WTC11 (cell line): ENCODE results near the gene NPTX1. TPM values are rescaled to one million over a fixed set of nuclear protein-coding genes. Genes with fewer than 3 reads are reported as not detected.

ENCODE experiments used
- ATAC-seq: fragments of 200-7000 bp; cut with Tn5 transposase; 2 replicates; pipeline ENCODE4 v1.10.0; 2021; ENCODE audit warnings: mild to moderate bottlenecking, moderate library complexity
- CTCF ChIA-PET: fragments of 300-600 bp; sonication (Branson Sonifier 250); formaldehyde crosslinking; loops from one replicate; lab custom pipeline; 2021; ENCODE audit warnings: antibody characterized with exemption; lab: Charles Lee
- POLR2A ChIA-PET: fragments of 350-600 bp; sonication (Branson Sonifier 250); formaldehyde crosslinking; loops from one replicate; lab custom pipeline; 2021; ENCODE audit warnings: antibody characterized with exemption; lab: Charles Lee
- DNase-seq: peaks from one replicate; pipeline ENCODE4 v3.0.0; 2021; ENCODE audit warnings: low spot score
- H3K27ac Mint-ChIP-seq: 2 replicates; pipeline ENCODE4 v1.8.0; 2021; ENCODE audit warnings: mixed read lengths
- H3K27me3 Mint-ChIP-seq: 2 replicates; pipeline ENCODE4 v1.8.0; 2021; ENCODE audit warnings: low read depth, mild to moderate bottlenecking, moderate library complexity, mixed read lengths
- H3K36me3 Mint-ChIP-seq: 2 replicates; pipeline ENCODE4 v1.8.0; 2021; ENCODE audit warnings: mixed read lengths
- H3K4me1 Mint-ChIP-seq: 2 replicates; pipeline ENCODE4 v1.8.0; 2022; ENCODE audit warnings: mixed read lengths
- H3K4me3 Mint-ChIP-seq: 2 replicates; pipeline ENCODE4 v1.8.0; 2021; ENCODE audit warnings: mild to moderate bottlenecking, moderate library complexity, mixed read lengths
- H3K9me3 Mint-ChIP-seq: 2 replicates; pipeline ENCODE4 v1.8.0; 2021; ENCODE audit warnings: mixed read lengths
- ATF1 ChIP-seq: sonication (generic); formaldehyde crosslinking; IDR thresholded peaks from 2 replicates; pipeline ENCODE4 v1.8.1; 2023; ENCODE audit warnings: mild to moderate bottlenecking, moderate library complexity, missing genetic modification reagents
- CTCF ChIP-seq: fragments of 200-600 bp; IDR thresholded peaks from 2 replicates; pipeline ENCODE4 v1.8.0; 2022; ENCODE audit warnings: antibody characterized with exemption
- E2F4 ChIP-seq: sonication (generic); formaldehyde crosslinking; IDR thresholded peaks from 2 replicates; pipeline ENCODE4 v1.8.1; 2022; ENCODE audit warnings: low read depth, mild to moderate bottlenecking, moderate library complexity, missing genetic modification reagents, borderline replicate concordance
- GTF2I ChIP-seq: fragments of 250-450 bp; sonication (Bioruptor Pico); conservative IDR thresholded peaks from 2 replicates; pipeline ENCODE4 v1.4.0; 2021; ENCODE audit warnings: mild to moderate bottlenecking
- NFE2L1 ChIP-seq: sonication (generic); formaldehyde crosslinking; IDR thresholded peaks from 2 replicates; pipeline ENCODE4 v1.8.1; 2023; ENCODE audit warnings: missing genetic modification reagents
- NR1H2 ChIP-seq: sonication (generic); formaldehyde crosslinking; IDR thresholded peaks from 2 replicates; pipeline ENCODE4 v1.9.0; 2021; ENCODE audit warnings: mild to moderate bottlenecking, moderate library complexity, missing genetic modification reagents
- NR3C1 ChIP-seq: sonication (generic); formaldehyde crosslinking; conservative IDR thresholded peaks from 2 replicates; pipeline ENCODE4 v1.8.1; 2023; ENCODE audit warnings: low read depth, mild to moderate bottlenecking, missing genetic modification reagents
- PREB ChIP-seq: sonication (generic); formaldehyde crosslinking; IDR thresholded peaks from 2 replicates; pipeline ENCODE4 v1.8.1; 2022; ENCODE audit warnings: mild to moderate bottlenecking, missing genetic modification reagents, moderate library complexity, borderline replicate concordance
- SMAD3 ChIP-seq: sonication (generic); formaldehyde crosslinking; IDR thresholded peaks from 2 replicates; pipeline ENCODE4 v1.8.0; 2022; ENCODE audit warnings: missing genetic modification reagents, mild to moderate bottlenecking, borderline replicate concordance
- total RNA-seq: library from RNA; stranded (reverse); gene quantifications from 3 replicates; pipeline ENCODE4 v1.2.3, GENCODE V29; 2021
- TF ChIP-seq, protein P1 (sequence below): sonication (generic); formaldehyde crosslinking; IDR thresholded peaks from 2 replicates; pipeline ENCODE4 v1.8.0; 2023; ENCODE audit warnings: missing genetic modification reagents, mild to moderate bottlenecking, borderline replicate concordance
- TF ChIP-seq, protein P2 (sequence below): sonication (generic); formaldehyde crosslinking; IDR thresholded peaks from 2 replicates; pipeline ENCODE4 v1.8.0; 2022; ENCODE audit warnings: mild to moderate bottlenecking, missing genetic modification reagents
- TF ChIP-seq, protein P3 (sequence below): sonication (generic); formaldehyde crosslinking; IDR thresholded peaks from 2 replicates; pipeline ENCODE4 v1.8.0; 2022; ENCODE audit warnings: mild to moderate bottlenecking, missing genetic modification reagents

NPTX1 gene
- total RNA-seq, 1 experiment from 2014 or later = 15.1 TPM

DNA sequence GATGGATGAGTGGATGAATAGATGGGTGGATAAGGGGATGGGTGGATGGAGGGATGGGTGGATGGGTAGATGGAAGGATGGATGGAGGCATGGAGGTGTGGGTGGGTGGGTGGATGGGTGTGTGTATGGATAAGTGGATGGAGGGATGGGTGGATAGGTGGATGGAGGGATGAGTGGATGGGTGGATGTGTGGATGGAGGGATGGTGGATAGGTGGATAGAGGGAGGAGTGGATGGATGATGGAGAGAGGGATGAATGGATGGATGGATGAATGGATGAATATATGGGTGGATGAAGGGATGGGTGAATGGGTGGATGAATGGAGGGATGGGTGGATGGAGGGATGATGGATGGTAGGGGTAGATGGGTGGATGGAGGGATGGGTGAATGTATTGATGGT is 27.5 kb upstream of the NPTX1 start:
- CTCF ChIA-PET = no interaction called here
- no peak overlapping the region for H3K27ac Mint-ChIP-seq
- POLR2A ChIA-PET = no interaction called here
- H3K9me3 Mint-ChIP-seq = no peaks in the 10 kb centered on the region
- TF ChIP-seq, protein P1, sequence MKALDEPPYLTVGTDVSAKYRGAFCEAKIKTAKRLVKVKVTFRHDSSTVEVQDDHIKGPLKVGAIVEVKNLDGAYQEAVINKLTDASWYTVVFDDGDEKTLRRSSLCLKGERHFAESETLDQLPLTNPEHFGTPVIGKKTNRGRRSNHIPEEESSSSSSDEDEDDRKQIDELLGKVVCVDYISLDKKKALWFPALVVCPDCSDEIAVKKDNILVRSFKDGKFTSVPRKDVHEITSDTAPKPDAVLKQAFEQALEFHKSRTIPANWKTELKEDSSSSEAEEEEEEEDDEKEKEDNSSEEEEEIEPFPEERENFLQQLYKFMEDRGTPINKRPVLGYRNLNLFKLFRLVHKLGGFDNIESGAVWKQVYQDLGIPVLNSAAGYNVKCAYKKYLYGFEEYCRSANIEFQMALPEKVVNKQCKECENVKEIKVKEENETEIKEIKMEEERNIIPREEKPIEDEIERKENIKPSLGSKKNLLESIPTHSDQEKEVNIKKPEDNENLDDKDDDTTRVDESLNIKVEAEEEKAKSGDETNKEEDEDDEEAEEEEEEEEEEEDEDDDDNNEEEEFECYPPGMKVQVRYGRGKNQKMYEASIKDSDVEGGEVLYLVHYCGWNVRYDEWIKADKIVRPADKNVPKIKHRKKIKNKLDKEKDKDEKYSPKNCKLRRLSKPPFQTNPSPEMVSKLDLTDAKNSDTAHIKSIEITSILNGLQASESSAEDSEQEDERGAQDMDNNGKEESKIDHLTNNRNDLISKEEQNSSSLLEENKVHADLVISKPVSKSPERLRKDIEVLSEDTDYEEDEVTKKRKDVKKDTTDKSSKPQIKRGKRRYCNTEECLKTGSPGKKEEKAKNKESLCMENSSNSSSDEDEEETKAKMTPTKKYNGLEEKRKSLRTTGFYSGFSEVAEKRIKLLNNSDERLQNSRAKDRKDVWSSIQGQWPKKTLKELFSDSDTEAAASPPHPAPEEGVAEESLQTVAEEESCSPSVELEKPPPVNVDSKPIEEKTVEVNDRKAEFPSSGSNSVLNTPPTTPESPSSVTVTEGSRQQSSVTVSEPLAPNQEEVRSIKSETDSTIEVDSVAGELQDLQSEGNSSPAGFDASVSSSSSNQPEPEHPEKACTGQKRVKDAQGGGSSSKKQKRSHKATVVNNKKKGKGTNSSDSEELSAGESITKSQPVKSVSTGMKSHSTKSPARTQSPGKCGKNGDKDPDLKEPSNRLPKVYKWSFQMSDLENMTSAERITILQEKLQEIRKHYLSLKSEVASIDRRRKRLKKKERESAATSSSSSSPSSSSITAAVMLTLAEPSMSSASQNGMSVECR (CRISPR knock-in tag) = no peak
- TF ChIP-seq PREB (CRISPR knock-in tag) (no peak), CTCF (no peak), NR3C1 (CRISPR knock-in tag) (no peak), ATF1 (CRISPR knock-in tag) (no peak), NR1H2 (CRISPR knock-in tag) (no peak)
- TF ChIP-seq, protein P2, sequence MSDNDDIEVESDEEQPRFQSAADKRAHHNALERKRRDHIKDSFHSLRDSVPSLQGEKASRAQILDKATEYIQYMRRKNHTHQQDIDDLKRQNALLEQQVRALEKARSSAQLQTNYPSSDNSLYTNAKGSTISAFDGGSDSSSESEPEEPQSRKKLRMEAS (CRISPR knock-in tag) = no peak
- H3K36me3 Mint-ChIP-seq = no peaks in the 10 kb centered on the region
- no peak overlapping the region for H3K4me3 Mint-ChIP-seq
- no peak for DNase-seq
- no peak for ATAC-seq
- peaks cover 4% of the 10 kb centered on the region for H3K4me1 Mint-ChIP-seq
- no peaks in the 10 kb centered on the region for H3K27me3 Mint-ChIP-seq

GRCh38 chr17:80503031-80503430 is 26.6 kb upstream of the NPTX1 start:
- TF ChIP-seq E2F4 (CRISPR knock-in tag) (no peak), SMAD3 (CRISPR knock-in tag) (no peak), GTF2I (CRISPR knock-in tag) (no peak), NFE2L1 (CRISPR knock-in tag) (no peak)
- TF ChIP-seq, protein P3, sequence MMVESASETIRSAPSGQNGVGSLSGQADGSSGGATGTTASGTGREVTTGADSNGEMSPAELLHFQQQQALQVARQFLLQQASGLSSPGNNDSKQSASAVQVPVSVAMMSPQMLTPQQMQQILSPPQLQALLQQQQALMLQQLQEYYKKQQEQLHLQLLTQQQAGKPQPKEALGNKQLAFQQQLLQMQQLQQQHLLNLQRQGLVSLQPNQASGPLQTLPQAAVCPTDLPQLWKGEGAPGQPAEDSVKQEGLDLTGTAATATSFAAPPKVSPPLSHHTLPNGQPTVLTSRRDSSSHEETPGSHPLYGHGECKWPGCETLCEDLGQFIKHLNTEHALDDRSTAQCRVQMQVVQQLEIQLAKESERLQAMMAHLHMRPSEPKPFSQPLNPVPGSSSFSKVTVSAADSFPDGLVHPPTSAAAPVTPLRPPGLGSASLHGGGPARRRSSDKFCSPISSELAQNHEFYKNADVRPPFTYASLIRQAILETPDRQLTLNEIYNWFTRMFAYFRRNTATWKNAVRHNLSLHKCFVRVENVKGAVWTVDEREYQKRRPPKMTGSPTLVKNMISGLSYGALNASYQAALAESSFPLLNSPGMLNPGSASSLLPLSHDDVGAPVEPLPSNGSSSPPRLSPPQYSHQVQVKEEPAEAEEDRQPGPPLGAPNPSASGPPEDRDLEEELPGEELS (CRISPR knock-in tag) = no peak
- TF ChIP-seq, protein P1 (CRISPR knock-in tag) = no peak
- peaks cover 4% of the 10 kb centered on the region for H3K4me1 Mint-ChIP-seq
- no peaks in the 10 kb centered on the region for H3K27me3 Mint-ChIP-seq
- H3K36me3 Mint-ChIP-seq = no peaks in the 10 kb centered on the region
- DNase-seq = no peak
- POLR2A ChIA-PET = no interaction called here
- no peak overlapping the region for H3K4me3 Mint-ChIP-seq
- no peak for ATAC-seq
- H3K27ac Mint-ChIP-seq = no peak overlapping the region
- CTCF ChIA-PET = no interaction called here
- no peaks in the 10 kb centered on the region for H3K9me3 Mint-ChIP-seq
